ENCODE measurements around the gene TANGO6.
"Not testable (repeated sequence)": the region's sequence is repeated elsewhere in the genome, so short reads cannot be mapped to it uniquely, and the experiment has no call there.

TANGO6 gene

GRCh38 chr16:68973611-68974120, 130.3 kb downstream of the TANGO6 start:
- DNase-seq, result peak; percentile 21 to 73 (median 55)

DNA sequence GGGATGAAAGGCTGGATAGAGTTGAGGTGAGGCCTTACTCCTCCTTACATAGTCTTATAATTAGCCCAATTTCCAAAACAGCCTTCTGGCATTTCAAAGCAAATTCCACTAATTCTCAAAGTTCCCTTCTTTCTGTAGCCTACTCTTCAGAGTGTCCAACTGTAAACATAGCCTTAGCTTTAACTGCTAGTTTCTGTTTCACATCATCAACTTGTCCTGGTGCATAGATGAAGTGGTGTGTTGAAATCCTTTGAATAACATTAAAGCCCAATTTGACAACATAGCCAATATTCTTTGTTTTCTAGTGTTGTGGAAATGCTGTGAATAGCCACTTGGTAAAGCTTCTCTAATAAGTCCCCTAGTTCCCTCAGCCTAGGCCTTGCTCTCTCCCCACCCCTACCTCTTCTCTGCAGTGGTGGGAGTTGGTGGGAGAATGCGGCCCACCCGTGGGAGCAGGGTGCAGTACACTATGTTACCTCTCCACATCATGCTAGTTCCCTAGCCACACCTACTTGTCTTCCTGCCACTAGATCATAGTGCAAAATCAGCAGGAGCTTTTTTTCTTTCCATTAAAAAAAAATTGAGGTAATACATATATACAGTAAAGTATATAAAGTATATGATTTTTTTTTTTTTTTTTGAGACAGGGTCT, 135.1 kb downstream of the TANGO6 start:
- no peak for DNase-seq

GRCh38 chr16:68980695-68981315, 137.5 kb downstream of the TANGO6 start:
- no peak for DNase-seq

DNA sequence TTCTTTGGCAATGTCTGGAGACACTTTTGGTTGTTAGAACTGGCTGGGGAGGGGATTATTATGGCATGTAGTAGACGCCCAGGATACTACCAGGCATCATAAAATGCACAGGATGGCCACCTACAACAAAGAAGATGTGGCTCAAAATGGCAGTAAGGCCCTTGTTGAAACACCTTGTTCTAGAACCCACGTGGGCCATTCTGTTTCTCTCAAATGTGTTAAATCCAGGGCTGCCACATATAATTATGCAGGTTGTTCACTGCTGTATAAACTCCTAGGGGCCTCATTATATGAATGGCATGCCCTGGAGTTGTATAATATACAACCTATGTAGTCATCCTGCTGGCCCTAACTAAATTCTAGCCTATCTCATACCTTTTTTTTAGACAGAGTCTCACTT, 138.6 kb downstream of the TANGO6 start:
- DNase-seq, result no peak

DNA sequence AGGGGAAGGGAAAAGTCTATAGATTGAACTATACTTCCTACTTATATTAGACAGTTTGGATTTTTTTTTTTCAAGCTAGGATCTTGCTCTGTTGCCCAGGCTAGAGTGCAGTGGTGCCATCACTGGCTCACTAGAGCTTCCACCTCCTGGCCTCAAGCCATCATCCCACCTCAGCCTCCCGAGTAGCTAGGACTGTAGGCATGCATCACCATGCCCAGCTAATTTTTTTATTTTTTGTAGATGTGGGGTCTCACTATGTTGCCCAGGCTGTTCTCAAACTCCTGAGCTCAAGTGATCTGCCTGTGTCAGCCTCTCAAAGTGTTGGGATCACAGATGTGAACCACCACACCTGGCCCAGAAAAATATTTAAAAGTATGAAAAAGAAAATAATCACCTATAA, 141.1 kb downstream of the TANGO6 start:
- DNase-seq, result no peak

DNA sequence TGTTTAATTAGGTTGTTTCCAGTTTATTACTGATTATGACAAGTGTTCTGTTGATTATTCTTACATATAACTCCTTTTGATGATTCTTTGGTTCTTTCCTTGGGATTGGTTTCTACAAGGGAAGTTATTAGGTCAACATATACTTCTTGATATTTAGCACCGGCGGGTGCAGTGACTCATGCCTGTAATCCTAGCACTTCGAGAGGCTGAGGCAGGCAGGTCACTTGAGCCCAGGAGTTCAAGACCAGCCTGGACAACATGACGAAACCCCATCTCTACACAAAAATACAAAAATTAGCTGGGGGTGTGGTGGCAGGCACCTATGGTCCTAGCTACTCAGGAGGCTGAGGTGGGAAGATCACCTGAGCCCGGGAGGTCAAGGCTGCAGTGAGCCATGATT, 141.9 kb downstream of the TANGO6 start:
- no peak for DNase-seq

- no peak for DNase-seq
These were observed 142.5 kb downstream of the TANGO6 start for GRCh38 chr16:68985855-68986254.

DNA sequence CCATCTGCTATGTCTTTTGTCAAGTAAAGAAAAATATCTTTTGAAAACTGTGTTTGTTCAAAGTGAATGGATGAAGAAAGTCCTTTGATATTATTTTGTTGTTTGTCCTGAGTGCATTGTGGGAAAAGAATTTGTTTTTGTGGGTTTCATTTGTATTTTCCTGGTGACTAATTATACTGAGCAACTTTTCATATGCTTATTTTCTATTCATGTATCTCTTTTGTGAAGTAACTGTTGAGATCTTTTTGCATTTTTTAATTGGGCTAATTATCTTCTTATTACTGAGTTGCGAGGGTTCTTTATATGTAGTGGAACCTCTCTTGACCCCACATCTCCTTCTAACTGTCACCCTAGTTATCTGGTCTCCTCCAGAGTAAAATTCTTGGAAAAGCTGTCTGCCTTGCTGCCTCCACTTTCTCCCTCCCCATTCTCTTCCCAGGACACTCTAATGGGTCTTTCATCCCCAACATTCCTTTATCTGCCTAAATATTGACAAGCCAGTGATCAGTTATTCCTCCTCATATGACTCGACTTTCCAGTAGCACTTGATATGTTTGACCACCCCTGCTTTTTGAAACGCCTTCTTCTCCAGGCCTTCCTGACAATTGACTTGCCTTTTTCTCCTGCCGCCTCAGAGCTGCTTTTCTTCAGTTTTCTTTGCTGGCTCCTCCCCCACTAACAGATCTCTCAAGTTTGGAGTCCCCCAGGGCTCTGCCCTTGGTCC, 144.6 kb downstream of the TANGO6 start:
- no peak for DNase-seq

DNA sequence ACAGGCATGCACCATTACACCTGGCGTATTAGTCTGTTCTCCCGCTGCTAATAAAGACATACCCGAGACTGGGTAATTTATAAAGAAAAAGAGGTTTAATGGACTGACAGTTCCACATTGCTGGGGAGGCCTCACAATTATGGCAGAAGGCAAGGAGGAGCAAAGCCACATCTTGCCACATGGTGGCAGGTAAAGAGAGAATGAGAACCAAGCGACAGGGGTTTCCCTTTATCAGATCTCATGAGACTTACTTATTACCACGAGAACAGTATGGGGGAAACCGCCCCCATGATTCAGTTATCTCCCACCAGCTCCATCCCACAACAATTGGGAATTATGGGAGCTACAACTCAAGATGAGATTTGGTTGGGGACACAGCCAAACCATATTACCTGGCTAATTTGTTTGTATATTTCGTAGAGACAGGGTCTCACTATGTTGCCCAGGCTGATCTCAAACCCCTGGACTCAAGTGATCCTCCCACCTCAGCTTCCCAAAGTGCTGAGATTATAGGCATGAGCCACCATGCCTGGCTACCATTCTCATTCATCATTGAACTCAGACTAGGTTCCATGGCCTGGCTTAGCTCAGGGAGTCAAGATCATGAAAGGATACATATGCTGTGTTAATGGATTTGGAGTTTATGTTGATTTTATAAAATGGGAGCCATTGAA, 147.0 kb downstream of the TANGO6 start:
- not testable (repeated sequence) for DNase-seq

DNA sequence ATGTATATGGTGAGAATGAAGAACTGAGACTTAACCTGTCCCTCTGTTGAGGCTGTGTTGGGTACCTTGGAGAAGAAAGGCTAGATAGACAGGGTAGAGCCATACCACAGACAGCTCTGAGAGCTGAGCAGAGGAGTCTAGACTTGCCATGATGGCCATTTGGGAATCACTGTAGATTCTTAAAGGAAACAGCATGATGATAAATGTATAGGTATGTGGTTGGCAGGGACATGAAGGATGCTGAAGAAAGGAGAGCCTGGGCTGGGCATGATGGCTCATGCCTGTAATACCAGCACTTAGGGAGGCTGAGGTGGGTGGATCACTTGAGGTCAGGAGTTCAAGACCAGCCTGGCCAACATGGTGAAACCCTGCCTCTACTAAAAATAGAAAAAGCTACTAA, 147.7 kb downstream of the TANGO6 start:
- DNase-seq, result no peak

DNA sequence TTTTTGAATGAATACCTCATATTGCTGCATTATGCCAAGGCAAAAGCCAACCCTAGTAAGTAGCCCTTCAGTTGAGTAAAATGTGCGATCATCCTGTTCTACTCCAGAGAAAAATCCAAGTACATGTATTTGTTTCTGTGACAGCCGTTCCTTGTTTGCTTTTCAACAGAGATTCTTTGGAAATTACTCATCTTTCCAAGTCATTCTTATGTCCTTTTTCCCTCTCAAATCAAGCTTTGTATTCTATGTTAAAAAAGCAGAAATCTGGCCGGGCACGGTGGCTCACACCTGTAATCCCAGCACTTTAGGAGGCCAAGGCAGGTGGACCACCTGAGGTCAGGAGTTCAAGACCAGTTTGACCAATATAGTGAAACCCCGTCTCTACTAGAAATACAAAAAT, 149.2 kb downstream of the TANGO6 start:
- no peak for DNase-seq

DNA sequence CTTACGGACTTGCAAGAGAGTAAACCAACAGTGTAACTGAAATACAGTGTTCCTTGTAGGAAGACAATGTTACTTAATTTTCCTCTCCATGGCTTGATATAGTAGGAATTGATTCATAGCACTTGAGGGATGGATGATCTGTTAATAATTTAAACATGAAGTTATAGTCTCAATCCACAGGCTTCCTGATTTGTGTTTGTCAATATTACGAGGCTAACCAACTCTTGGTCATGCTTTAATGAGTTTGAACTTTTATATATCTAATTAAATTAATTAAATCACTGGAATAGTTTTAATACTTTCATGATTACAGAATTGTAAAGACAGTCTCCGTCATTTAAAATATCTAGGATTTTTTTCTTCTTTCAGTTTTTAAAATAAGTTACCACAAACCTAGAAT, 150.1 kb downstream of the TANGO6 start:
- DNase-seq, result no peak

DNA sequence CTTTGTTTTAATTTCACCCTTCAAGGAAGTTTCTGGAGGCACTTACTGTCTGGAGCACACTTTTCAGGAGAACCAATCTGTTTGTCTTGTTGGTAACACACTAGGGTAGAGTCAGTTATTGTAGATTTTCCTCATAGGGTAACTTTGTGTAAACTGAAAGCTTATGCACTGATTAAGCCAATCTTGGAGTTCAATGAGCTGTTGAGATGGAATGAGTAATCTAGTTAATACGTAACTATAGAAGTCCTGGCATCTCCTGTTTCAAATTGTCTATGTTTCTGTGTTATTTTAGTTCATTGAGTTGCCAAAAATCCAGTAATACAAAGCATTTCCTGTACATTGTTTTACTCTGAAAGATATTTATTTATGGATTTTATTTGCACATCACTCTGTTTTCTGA, 150.6 kb downstream of the TANGO6 start:
- no peak for DNase-seq

- DNase-seq, result no peak
These were observed 151.0 kb downstream of the TANGO6 start for GRCh38 chr16:68994324-68994723.

GRCh38 chr16:68995011-68995504, 151.7 kb downstream of the TANGO6 start:
- DNase-seq, result peak in 2 of 3 experiments; percentile 28 to 55

- DNase-seq, result no peak
These were observed 154.2 kb downstream of the TANGO6 start for GRCh38 chr16:68997564-68997963.

DNA sequence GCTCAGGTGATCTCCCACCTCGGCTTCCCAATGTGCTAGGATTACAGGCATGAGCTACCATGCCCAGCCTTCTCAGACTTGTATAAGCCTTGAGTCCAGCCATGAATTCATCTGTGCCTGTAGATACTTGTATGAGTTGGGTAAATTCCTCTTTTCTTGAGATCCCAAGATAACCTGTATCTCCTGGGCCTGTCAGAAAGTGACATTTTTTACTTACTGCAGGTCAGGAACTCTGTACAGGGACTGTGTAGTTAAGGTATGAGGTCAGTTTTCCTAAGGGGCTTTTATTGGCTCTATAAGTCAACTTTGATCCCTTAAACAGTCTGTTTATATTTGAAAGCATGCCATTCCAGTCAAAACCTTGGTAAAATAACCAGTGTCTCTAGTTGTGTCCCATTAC, 155.8 kb downstream of the TANGO6 start:
- DNase-seq, result no peak

DNA sequence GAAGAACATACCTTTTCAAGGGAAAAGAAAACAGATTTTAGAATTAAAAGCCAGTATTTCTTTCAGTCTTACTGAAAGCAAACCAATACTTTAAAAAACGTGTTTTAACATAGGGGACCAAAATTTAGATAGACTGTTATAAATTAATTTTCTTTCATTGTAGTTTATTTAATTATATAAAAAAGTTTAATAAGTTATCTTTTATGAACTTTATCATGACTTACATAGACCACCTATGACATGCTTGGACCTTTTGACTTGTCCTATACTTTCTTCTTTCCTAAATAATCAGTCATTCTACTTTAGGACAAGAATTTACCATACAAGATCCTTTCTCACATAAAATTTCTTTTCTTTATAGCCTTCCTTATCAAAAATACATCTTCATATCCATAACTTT, 160.2 kb downstream of the TANGO6 start:
- peak in 1 of 3 experiments; percentile 1 for DNase-seq

DNA sequence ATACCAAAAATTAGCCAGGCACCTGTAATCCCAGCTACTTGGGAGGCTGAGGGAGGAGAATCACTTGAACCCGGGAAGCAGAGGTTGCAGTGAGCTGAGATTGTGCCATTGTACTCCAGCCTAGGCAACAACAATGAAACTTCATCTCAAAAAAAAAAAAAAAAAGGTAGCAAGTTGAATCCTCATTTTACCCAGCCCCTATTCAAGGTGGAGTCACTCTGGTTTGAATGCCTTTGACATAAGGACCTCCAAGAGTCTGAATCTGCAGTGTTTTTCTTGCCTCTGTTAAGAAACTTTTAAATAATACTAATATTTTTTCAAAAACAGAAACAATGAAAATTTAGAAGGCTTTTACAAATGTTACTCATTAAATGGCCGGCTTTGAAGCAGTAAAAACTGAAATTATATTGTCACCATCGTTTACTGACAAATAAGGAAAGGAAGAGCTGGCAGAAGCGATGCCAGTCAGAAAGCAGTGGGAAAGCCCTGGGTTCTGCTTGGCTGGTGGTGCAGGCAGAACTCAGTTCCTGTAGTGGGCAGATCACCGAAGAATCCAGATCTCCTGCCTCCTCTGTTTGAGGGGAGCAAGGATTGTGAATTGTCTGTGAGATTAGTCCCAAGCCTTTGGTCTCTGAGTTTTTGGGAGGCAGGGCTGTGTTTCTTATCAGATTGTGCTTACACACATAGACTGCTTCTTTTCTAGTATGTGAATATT, 162.5 kb downstream of the TANGO6 start:
- DNase-seq, result no peak

- DNase-seq, result no peak
These were observed 169.6 kb downstream of the TANGO6 start for GRCh38 chr16:69012906-69013305.

DNA sequence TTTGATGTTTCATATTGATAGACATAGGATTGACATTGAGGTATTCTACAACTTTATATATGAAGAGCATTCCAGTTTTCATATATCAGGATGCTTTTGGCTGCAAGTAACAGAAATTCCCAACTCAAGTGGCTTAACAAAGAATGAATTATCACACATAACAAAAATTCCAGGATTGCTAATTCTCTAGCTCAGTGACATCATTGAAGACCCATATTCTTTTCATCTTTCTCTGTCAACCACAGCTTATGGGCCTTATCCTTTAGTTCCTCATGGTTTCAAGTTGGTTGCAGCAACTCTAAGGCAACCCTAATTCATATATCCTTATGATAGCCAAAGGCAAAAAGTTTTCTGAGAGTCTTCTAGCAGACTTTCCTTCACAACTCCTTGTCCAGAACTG, 170.7 kb downstream of the TANGO6 start:
- DNase-seq, result no peak

- DNase-seq, result no peak
These were observed 171.5 kb downstream of the TANGO6 start for GRCh38 chr16:69014811-69015210.

Measured in NCI-H1417 (cell line).